ENCODE measurements around the gene SMOC1.

Gene SMOC1

DNA sequence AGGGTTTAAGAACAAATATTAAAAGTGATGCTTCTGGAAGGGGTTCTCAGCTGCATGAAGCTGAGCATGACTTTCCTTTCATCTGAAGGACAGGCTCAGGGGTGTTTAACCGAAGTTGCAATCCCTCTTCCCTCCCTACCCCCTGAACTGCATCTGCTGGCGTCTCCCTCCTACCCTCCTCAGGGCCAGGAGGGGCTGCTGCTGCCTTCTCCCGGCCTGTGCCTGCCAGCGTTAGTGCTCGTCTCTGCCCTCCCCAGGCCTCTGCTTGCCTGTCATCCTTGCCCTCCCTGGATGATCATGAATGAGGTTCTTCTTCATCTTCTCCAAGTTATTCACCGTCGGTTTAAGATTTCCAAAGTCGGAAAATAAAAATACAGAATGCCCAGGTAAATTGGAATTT lies 12.2 kb downstream of the SMOC1 start:
- Histone ChIP-seq H3K27ac (no peak overlapping the region), H3K36me3 (no peaks in the 10 kb centered on the region), H3K27me3 (peaks cover 39% of the 10 kb centered on the region), H3K9me3 (no peaks in the 10 kb centered on the region), H3K4me1 (ENCODE audit: control insufficient read depth in 1 of 2, insufficient read depth in 1 of 2, low read depth in 1 of 2, low read length in 1 of 2) (no peaks in the 10 kb centered on the region), H3K4me3 (ENCODE audit: low read depth in 1 of 2, low read length in 1 of 2) (no peak overlapping the region)
- TF ChIP-seq, protein P1, sequence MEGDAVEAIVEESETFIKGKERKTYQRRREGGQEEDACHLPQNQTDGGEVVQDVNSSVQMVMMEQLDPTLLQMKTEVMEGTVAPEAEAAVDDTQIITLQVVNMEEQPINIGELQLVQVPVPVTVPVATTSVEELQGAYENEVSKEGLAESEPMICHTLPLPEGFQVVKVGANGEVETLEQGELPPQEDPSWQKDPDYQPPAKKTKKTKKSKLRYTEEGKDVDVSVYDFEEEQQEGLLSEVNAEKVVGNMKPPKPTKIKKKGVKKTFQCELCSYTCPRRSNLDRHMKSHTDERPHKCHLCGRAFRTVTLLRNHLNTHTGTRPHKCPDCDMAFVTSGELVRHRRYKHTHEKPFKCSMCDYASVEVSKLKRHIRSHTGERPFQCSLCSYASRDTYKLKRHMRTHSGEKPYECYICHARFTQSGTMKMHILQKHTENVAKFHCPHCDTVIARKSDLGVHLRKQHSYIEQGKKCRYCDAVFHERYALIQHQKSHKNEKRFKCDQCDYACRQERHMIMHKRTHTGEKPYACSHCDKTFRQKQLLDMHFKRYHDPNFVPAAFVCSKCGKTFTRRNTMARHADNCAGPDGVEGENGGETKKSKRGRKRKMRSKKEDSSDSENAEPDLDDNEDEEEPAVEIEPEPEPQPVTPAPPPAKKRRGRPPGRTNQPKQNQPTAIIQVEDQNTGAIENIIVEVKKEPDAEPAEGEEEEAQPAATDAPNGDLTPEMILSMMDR (IDR thresholded peaks at IDR 0.05), result no peak

DNA sequence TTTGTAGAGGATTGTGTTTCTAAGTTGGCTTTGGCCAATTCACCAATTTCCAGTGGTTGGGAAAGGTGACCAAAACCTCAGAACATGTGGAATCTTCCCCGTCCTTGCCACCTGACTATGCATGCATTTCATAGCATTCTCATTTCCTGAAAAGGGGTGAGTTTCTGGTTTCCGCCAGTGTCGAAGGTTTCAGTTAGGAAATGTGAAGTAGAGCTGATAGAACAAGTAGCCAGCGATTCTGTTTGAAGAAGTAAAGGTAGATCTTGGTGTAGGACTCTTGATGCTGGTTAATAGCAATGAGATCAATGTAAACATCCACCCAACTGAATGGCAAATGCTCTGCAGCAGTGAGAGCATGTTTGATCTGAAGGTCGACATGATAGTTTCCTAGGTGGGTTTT lies 15.9 kb downstream of the SMOC1 start:
- Histone ChIP-seq H3K36me3 (no peaks in the 10 kb centered on the region), H3K4me1 (ENCODE audit: control insufficient read depth in 1 of 2, insufficient read depth in 1 of 2, low read depth in 1 of 2, low read length in 1 of 2) (no peaks in the 10 kb centered on the region), H3K9me3 (no peaks in the 10 kb centered on the region), H3K27me3 (peaks cover 25% of the 10 kb centered on the region), H3K4me3 (ENCODE audit: low read depth in 1 of 2, low read length in 1 of 2) (no peak overlapping the region), H3K27ac (no peak overlapping the region)
- TF ChIP-seq, protein P1 (IDR thresholded peaks at IDR 0.05), result no peak

DNA sequence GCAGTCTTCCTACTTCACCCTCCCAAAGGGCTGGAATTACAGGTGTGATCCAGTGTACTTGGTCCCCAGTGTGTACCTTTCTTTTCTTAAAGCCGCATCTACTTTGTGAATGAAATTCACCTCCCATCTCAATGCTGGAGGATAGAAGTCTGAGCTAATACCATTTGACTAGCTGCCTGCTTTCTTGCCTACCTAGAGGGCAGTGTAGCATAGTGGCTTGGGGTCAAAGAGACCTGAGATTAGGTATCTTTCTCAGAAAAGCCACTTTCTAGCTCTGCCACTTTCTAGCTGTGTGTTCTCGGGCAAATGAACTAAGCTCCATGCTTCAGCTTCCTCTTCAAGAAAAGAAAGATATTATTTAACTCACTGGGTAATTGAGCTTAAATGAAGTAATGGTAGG lies 16.9 kb downstream of the SMOC1 start:
- no peaks in the 10 kb centered on the region for H3K4me1 ChIP-seq (ENCODE audit: control insufficient read depth in 1 of 2, insufficient read depth in 1 of 2, low read depth in 1 of 2, low read length in 1 of 2)
- no peak overlapping the region for H3K4me3 ChIP-seq (ENCODE audit: low read depth in 1 of 2, low read length in 1 of 2)
- peaks cover 15% of the 10 kb centered on the region for H3K27me3 ChIP-seq
- TF ChIP-seq, protein P1 (IDR thresholded peaks at IDR 0.05), result no peak
- H3K9me3 ChIP-seq, result no peaks in the 10 kb centered on the region
- H3K27ac ChIP-seq, result no peak overlapping the region
- H3K36me3 ChIP-seq, result no peaks in the 10 kb centered on the region

DNA sequence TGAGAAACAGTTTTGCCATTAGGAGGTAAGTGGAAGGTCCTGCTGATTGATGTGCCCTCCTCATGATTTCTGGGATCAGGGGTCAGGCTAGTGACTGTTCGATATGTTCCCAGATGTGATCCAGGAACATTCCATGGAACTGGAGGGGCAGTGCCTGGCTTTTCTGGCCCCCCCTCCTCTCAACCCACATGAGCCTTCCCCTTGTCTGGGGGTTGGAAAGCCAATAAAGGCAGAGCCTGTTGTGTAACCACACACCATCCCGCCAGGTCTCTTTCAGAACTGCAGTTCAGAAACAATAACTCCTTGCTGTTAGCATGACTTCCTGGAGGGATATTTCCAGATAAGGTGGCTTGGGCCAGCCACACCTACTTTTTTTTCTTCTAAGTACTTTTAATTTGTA lies 17.8 kb downstream of the SMOC1 start:
- Histone ChIP-seq H3K4me1 (ENCODE audit: control insufficient read depth in 1 of 2, insufficient read depth in 1 of 2, low read depth in 1 of 2, low read length in 1 of 2) (no peaks in the 10 kb centered on the region), H3K4me3 (ENCODE audit: low read depth in 1 of 2, low read length in 1 of 2) (no peak overlapping the region), H3K9me3 (no peaks in the 10 kb centered on the region), H3K27me3 (peaks cover 6% of the 10 kb centered on the region), H3K27ac (no peak overlapping the region), H3K36me3 (no peaks in the 10 kb centered on the region)
- TF ChIP-seq, protein P1 (IDR thresholded peaks at IDR 0.05), result no peak

DNA sequence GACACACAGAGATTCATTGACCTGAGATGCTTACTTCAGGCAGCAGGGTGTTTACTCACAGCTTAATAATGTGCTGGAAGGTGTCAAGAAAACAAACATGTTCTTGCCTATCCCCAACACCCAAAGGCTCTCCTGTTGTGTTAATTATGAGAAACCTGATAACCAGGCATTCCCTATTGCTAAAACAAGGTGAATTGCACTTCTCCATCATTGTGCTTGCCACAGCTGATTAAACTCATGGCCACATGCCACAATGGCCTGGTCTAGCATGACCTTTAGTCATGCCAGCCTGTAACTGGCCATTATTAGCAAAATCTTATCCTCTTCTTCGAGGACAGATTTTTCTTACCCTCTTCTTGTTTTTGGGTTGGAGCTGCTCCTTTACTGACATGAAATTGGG lies 21.4 kb downstream of the SMOC1 start:
- no peaks in the 10 kb centered on the region for H3K36me3 ChIP-seq
- TF ChIP-seq, protein P1 (IDR thresholded peaks at IDR 0.05), result no peak
- H3K27ac ChIP-seq, result no peak overlapping the region
- H3K9me3 ChIP-seq, result no peaks in the 10 kb centered on the region
- peaks cover under 1% of the 10 kb centered on the region for H3K27me3 ChIP-seq
- H3K4me1 ChIP-seq (ENCODE audit: control insufficient read depth in 1 of 2, insufficient read depth in 1 of 2, low read depth in 1 of 2, low read length in 1 of 2), result no peaks in the 10 kb centered on the region
- H3K4me3 ChIP-seq (ENCODE audit: low read depth in 1 of 2, low read length in 1 of 2), result no peak overlapping the region

Data from neutrophil (primary cell).